GM12892 (cell line): ENCODE data around the gene HIVEP2.

Experiments
- POLR2A ChIP-seq: IDR thresholded peaks from 2 replicates; pipeline ENCODE4 v1.6.1; 2011; ENCODE audit warnings: low read depth, low read length, control low read depth
- POLR2AphosphoS5 ChIP-seq: IDR thresholded peaks from 2 replicates; pipeline ENCODE4 v1.6.1; 2011; ENCODE audit warnings: low read depth, low read length, control low read depth

DNA sequence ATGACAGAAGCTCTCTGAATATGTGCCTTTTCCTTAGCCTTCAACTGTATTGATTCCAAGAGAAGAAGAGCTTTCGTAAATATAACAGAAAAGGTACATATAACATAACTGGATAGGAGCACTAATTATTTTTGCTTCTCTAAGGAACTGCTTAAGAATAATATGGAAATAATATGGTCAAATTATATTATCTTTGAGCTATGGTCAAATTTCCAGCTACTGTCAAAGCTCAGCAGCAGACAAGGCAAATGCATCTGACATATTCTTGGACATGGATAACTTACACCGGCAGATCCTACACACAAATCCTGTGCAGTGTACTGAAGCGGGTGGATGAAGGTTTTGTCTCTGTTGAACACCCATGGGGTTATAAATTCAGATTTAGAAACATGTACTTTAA lies 150.6 kb downstream of the HIVEP2 start:
- TF ChIP-seq POLR2AphosphoS5 = no peak
- TF ChIP-seq POLR2A = no peak
